Dedifferentiated amniotic fluid mesenchymal stem cell (primary cell): ENCODE measurements around the gene GALNT2.

Experiments
- DNase-seq: peaks from one replicate; pipeline ENCODE4 v3.0.0-alpha.2; 2016; ENCODE audit errors: extremely low spot score

Gene GALNT2

GRCh38 chr1:230112782-230113181 is 45.7 kb downstream of the GALNT2 start:
- DNase-seq: no peak

- no peak for DNase-seq
Measured at GRCh38 chr1:230113235-230113592, 46.2 kb downstream of the GALNT2 start.

- DNase-seq: peak; percentile 89
Measured at GRCh38 chr1:230113593-230114236, 46.7 kb downstream of the GALNT2 start.

- DNase-seq: no peak
Measured at GRCh38 chr1:230114237-230114651, 47.2 kb downstream of the GALNT2 start.

GRCh38 chr1:230117694-230118093 is 50.7 kb downstream of the GALNT2 start:
- DNase-seq: no peak

- DNase-seq: no peak
Measured at GRCh38 chr1:230119340-230119739, 52.3 kb downstream of the GALNT2 start.

GRCh38 chr1:230120289-230120920 is 53.4 kb downstream of the GALNT2 start:
- no peak for DNase-seq

GRCh38 chr1:230120921-230121381 is 53.9 kb downstream of the GALNT2 start:
- no peak for DNase-seq

GRCh38 chr1:230121950-230122349 is 54.9 kb downstream of the GALNT2 start:
- DNase-seq: no peak

- peak; percentile 22 for DNase-seq
Measured at GRCh38 chr1:230122366-230123279, 55.6 kb downstream of the GALNT2 start.

GRCh38 chr1:230123280-230124185 is 56.5 kb downstream of the GALNT2 start:
- no peak for DNase-seq

- no peak for DNase-seq
Measured at GRCh38 chr1:230124186-230125128, 57.4 kb downstream of the GALNT2 start.

GRCh38 chr1:230125141-230125540 is 58.1 kb downstream of the GALNT2 start:
- DNase-seq: no peak

GRCh38 chr1:230125640-230126528 is 58.8 kb downstream of the GALNT2 start:
- DNase-seq: peak; percentile 41

GRCh38 chr1:230126529-230127104 is 59.6 kb downstream of the GALNT2 start:
- no peak for DNase-seq

GRCh38 chr1:230127105-230128054 is 60.3 kb downstream of the GALNT2 start:
- no peak for DNase-seq

- DNase-seq: no peak
Measured at GRCh38 chr1:230128569-230129285, 61.7 kb downstream of the GALNT2 start.
